ENCODE results near the gene LATS2.
A peak's percentile ranks its signal among the peaks of the same experiment; 100 is the strongest.
"Not testable (repeated sequence)": the region's sequence is repeated elsewhere in the genome, so short reads cannot be mapped to it uniquely, and the experiment has no call there.

The LATS2 gene

DNA sequence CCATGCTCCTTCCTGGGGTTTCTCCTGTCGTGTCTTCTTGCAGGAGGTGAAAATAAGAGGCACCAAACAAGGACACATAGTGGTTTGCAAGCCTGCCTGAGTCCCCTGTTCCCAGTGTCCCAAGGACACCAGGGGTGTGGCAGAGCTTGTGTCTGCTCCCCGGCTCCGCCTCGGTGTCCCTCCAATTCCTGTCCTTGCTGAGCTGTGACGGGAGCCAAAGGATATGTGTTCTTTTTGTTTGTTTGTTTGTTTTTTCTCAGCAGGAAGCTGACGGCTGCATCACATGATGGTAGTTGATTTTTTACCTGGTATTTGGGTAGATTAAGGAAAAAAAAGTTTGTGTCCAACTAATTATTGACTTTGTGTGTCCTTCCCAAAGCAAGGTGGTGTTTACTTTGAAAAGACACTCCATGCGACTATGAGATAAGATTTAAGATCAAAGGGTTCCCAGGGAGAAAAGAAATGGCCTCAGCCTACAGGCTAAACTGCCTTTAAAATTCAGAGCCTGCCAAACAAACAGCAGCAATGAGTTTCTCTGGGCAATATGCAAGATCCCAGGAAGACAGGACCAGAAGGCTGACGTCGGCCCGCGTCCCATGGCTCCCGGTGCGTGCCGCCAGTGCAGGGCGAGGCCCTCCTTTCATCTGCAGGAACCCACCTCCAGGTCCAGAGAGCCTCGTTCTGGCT is 108.0 kb downstream of the LATS2 start:
- DNase-seq, result no peak

DNA sequence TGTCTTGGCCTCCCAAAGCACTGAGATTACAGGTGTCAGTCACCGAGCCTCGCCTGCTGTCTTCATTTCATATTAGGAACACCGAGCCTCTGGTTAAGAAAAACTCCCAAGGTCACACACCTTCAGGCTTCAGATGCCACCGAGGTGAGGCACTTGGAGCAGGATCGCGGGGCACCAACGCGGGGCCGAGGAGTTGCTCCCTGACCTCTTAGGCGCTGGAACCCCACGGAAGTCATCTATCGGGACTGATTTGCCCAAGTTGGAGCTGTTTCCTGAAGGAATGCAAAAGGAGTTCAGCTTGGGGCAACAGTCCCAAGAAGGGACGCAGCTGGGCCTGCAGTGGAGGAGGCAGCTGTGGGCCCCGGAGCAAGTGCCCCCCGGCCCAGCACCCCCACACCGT is 108.5 kb downstream of the LATS2 start:
- no peak for DNase-seq

DNA sequence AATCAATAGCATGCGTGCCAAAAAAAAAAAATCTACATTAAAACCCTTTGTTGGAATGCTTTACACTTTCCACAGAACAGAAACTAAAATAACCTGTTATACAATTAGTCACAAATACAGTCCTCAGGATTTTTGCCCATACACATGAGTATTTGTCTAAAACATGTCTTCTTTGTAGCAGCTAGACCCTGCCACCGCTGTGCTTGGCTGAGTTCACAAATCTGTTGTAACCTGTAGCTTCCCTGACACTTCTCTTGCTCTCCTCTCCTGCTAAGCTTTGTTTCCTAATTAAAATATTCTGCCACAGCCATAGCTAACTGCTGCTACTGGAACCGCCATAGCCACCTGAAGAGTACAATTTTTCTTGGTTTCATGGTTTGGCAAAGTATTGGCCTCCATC is 113.4 kb downstream of the LATS2 start:
- DNase-seq, result not testable (repeated sequence)

DNA sequence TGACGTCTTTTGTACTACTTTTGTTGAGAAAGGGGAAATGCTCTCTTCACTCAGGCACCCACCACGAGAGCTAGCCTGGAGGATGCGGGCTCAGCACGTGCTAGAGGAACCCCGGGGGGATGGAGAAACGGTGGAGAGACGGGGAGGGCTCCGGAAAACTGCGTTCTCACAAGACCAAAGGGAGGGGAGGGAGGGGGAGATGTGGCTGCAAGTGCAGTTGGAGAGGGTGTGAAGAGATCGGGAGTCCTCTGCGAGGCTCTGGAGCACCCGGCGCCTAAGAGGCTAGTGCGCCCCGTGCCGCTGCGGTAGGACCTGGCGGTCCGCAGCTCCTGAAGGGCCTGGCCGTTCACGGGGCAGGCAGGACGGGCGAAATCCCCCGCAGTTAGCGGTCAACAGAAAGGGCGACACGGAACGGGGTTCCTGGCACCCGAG is 115.4 kb downstream of the LATS2 start:
- peak; percentile 51 for DNase-seq

DNA sequence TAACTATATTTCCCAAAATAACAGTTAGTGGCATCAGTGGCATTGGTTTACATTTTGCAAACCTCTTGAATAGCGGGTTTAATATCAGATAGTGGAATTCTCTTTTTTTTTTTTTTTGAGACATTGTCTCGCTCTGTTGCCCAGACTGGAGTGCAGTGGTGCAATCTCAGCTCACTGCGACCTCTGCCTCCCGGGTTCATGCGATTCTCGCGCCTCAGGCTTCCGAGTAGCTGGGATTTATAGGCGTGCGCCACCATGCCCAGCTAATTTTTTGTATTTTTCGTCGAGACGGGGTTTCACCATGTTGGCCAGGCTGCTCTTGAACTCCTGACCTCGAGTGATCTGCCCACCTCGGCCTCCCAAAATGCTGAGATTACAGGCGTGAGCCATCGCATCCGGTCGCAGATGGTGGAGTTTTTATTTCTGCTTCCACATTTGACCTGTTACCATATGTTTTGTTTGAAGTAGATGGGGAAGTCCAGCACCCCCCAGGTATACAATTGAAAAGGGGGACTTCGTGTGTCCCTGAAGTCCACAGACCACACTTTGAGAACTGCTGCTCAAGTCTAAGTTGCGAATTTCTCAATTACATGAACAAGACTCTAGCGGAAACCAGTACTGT is 118.3 kb downstream of the LATS2 start:
- DNase-seq, result no peak

DNA sequence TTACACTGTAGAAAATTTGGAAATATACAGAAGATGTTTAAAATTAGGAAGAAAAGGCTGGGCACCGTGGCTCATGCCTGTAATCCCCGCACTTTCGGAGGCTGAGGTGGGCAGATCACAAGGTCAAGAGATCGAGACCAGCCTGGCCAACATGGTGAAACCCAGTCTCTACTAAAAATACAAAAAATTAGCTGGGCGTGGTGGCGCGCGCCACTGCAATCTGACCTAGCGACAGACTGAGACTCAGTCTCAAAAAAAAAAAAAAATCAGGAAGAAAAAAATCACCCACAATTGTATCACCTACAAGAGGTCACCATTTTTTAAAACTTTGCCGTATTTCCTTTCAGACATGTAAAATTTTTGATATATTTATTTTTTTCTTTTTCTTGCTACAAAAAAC is 120.9 kb downstream of the LATS2 start:
- not testable (repeated sequence) for DNase-seq

DNA sequence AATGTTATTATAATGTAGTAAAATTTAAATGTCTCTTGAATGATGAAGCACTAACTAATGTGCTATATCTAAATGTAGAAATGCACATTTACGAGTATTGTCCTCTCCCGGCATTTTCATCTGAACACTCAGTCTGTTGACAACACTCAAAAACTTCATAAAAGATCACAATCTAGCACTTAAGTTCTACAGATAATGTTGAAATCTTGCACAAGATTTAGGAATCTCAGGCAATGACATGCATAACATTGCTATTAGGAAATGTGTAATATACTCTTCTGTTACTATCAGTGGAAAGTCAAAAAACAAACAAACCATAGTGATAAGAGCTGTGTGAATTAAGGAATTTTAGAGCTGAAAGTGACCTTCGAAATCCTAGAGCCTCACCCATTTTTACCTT is 121.3 kb downstream of the LATS2 start:
- DNase-seq, result no peak

DNA sequence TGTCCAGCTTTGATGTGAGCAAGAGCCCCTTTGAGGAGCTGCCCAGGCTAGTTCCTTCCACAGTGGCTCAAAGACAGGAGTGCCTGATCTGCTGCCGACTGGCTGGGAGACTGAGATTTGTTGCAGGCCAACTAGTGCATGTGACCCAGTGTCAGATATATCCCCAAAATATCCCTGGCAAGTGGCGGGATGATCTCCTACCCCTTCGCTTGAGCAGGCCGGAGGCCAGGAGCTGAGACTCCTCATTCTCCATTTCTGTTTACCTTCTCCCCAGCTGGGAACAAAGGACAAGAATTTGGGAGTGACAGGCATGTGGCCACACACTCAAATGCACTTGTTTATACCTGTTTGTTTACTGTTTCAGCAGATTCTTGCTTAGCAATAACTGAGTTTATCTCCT is 121.7 kb downstream of the LATS2 start:
- DNase-seq, result no peak

DNA sequence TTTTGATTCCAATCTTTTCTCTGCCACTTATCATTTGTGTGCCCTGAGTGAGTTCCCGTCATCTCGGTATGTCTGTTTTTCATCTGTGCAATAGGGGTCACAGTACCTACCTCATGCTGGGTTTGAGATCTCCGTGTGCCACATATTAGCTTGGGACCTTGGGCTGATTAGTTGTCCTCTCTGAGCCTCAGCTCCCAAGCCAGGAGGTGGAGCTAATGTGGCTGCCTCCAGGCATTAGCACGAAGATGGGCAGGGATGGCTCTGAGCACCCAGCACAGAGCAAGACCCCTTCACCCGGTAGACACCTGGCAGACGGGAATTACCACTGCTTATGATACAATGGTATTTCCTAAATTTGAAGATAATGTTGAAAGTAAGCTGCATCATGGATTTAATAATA is 123.1 kb downstream of the LATS2 start:
- DNase-seq, result no peak

DNA sequence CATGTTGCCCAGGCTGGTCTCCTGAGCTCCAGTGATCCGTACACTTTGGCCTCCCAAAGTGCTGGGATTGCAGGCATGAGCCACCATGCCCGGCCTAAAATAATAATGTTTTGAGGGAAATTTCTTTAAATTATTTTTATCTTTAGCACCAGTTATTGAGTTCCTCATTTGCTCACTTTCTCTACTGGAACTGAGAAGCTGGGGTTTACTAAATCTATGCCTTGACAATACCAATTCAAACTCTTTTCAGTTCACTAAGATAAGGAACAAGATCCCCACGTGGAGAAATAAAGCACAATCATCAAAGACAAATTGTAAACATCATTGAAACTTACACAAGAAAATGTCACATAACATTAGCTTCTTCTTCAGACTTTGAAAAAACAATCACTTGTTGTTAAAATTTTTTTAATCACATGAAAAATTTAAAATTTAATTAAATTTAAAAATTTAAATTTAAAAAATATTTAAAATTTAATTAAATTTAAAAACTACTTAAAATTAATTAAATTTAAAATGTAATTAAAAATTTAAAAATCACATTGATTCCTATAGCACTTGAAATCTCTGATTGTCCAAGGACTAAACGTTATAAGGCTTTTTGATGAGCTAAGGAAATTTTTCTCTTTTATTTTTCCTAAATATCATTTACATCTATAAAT is 133.7 kb downstream of the LATS2 start:
- DNase-seq, result no peak

DNA sequence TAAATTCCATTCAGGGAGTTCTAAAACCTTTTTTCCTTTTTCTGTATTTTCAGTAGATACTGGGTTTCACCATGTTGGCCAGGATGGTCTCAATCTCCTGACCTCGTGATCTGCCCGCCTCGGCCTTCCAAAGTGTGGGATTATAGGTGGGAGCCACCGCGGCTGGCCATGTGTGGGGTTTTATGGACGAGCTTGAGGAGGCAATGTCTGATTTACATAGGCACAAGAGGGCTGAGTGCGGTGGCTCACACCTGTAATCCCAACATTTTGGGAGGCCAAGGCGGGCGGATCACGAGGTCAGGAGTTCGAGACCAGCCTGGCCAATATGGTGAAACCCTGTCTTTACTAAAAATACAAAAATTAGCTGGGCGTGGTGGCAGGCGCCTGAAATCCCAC is 136.0 kb downstream of the LATS2 start:
- not testable (repeated sequence) for DNase-seq

DNA sequence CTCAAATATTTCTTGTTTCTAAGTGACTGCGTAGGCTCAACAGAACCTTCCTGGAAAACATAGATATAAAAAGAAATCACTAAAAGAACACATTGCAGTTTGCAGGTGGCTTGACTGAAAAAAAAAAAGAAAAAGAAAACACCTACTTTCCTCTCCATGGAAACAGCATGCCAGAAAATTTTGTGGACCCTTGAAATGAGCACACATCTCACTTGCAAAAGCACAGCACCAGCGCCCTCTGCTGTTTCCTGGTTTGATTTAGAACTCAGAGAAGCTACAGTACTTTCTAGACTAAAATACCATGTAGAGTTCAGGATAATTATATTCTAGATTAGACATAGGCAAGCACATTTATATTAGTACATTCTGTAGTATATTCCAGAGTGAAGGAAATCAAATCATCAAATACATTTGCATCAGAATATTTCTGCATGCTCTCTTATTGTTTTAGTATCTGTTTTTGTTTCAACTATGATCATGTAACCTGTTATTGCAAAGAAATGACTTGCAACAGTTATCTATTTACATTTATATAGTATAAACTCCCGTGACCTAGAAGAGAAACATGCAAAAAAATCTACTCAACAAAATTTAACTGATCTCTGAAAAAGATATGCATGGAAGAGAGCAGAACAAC is 136.5 kb downstream of the LATS2 start:
- DNase-seq, result peak; percentile 77

DNA sequence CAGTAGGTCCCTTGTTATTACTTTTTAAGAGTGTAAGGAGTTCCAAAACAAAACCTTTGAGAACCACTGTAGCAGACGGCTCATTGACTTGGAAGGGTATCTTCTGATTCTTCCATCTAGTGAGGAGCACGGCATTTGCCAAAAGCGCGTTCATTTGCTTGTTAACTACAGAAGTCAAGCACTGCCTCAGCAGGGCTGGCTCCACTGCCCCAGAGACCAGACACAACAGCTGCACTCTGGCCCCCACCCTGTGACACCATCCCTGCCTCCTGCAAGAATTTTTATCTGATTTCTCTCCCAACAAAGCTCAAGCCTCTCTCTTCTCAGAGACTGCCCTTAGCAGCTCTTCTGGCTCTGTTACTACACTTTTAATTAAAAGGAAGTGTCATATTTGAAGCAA is 138.1 kb downstream of the LATS2 start:
- no peak for DNase-seq

Measured in suppressor macrophage treated with lipopolysaccharide for 4 hours (primary cell).